ENCODE results near the gene ZC3H18.

ZC3H18 gene

GRCh38 chr16:88532434-88533241 lies 37.6 kb upstream of the ZC3H18 start:
- DNase-seq (ENCODE audit: low spot score): no peak

- DNase-seq (ENCODE audit: low spot score): peak; percentile 65
Observed at GRCh38 chr16:88533381-88533917, 36.8 kb upstream of the ZC3H18 start.

- DNase-seq (ENCODE audit: low spot score): peak; percentile 42
Observed at GRCh38 chr16:88533932-88534637, 36.1 kb upstream of the ZC3H18 start.

- DNase-seq (ENCODE audit: low spot score): no peak
Observed at GRCh38 chr16:88534638-88535190, 35.5 kb upstream of the ZC3H18 start.

- DNase-seq (ENCODE audit: low spot score): no peak
Observed at GRCh38 chr16:88535191-88535856, 34.9 kb upstream of the ZC3H18 start.

GRCh38 chr16:88535857-88536222 lies 34.4 kb upstream of the ZC3H18 start:
- no peak for DNase-seq (ENCODE audit: low spot score)

- no peak for DNase-seq (ENCODE audit: low spot score)
Observed at GRCh38 chr16:88536510-88536909, 33.7 kb upstream of the ZC3H18 start.

- DNase-seq (ENCODE audit: low spot score): no peak
Observed at GRCh38 chr16:88536971-88537751, 33.0 kb upstream of the ZC3H18 start.

GRCh38 chr16:88537859-88538258 lies 32.3 kb upstream of the ZC3H18 start:
- no peak for DNase-seq (ENCODE audit: low spot score)

GRCh38 chr16:88538366-88539060 lies 31.7 kb upstream of the ZC3H18 start:
- no peak for DNase-seq (ENCODE audit: low spot score)

- DNase-seq (ENCODE audit: low spot score): no peak
Observed at GRCh38 chr16:88539261-88539651, 30.9 kb upstream of the ZC3H18 start.

- no peak for DNase-seq (ENCODE audit: low spot score)
Observed at GRCh38 chr16:88539652-88540345, 30.4 kb upstream of the ZC3H18 start.

- no peak for DNase-seq (ENCODE audit: low spot score)
Observed at GRCh38 chr16:88540346-88540977, 29.7 kb upstream of the ZC3H18 start.

- no peak for DNase-seq (ENCODE audit: low spot score)
Observed at GRCh38 chr16:88541831-88542616, 28.2 kb upstream of the ZC3H18 start.

- no peak for DNase-seq (ENCODE audit: low spot score)
Observed at GRCh38 chr16:88543230-88543813, 26.9 kb upstream of the ZC3H18 start.

- DNase-seq (ENCODE audit: low spot score): no peak
Observed at GRCh38 chr16:88545781-88546180, 24.4 kb upstream of the ZC3H18 start.

GRCh38 chr16:88548131-88548874 lies 21.9 kb upstream of the ZC3H18 start:
- DNase-seq (ENCODE audit: low spot score): no peak

GRCh38 chr16:88548985-88549384 lies 21.2 kb upstream of the ZC3H18 start:
- no peak for DNase-seq (ENCODE audit: low spot score)

Data from pons (tissue), 1 donor.